ENCODE results near the gene ADGRE3.

DNA sequence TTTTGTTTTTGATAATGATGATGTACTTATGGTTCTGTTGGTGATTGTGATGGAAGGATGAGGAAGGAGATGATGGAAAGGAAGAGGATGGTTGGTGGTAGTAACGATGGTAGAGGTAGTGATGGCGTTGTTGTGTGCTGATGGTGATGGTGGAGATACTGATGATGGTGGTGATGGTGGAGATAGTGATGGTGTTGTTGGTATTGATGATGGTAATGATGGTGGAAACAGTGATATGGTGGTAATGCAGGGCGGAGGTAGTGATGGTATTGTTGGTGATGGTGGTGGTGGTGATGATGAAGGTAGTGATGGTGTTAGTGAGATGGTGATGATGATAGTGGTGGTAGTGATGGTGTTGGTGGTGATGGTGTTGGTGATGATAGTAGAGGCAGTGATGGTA is 79.1 kb downstream of the ADGRE3 start:
- TF ChIP-seq, protein P1, sequence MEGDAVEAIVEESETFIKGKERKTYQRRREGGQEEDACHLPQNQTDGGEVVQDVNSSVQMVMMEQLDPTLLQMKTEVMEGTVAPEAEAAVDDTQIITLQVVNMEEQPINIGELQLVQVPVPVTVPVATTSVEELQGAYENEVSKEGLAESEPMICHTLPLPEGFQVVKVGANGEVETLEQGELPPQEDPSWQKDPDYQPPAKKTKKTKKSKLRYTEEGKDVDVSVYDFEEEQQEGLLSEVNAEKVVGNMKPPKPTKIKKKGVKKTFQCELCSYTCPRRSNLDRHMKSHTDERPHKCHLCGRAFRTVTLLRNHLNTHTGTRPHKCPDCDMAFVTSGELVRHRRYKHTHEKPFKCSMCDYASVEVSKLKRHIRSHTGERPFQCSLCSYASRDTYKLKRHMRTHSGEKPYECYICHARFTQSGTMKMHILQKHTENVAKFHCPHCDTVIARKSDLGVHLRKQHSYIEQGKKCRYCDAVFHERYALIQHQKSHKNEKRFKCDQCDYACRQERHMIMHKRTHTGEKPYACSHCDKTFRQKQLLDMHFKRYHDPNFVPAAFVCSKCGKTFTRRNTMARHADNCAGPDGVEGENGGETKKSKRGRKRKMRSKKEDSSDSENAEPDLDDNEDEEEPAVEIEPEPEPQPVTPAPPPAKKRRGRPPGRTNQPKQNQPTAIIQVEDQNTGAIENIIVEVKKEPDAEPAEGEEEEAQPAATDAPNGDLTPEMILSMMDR (optimal IDR thresholded peaks at IDR 0.05 in 1 of 3, IDR thresholded peaks at IDR 0.05 in 1 of 3, conservative IDR thresholded peaks at IDR 0.05 in 1 of 3; ENCODE audit: extremely low read depth in 1 of 3, insufficient read depth in 2 of 3, low read length in 3 of 3): no peak
- no peak for TF ChIP-seq EZH2 (IDR thresholded peaks at IDR 0.05; ENCODE audit: low read length)

Data from keratinocyte (primary cell).